Inflammatory macrophage (primary cell): ENCODE results near the gene RNF41.

Experiments
- DNase-seq, 2 donors: peaks; one replicate each; pipeline ENCODE4 v3.0.0-alpha.2; 2020 to 2022

Gene RNF41

GRCh38 chr12:56165369-56165768 lies 56.4 kb downstream of the RNF41 start:
- no peak for DNase-seq

- DNase-seq, result no peak
Observed at GRCh38 chr12:56164345-56164729, 57.4 kb downstream of the RNF41 start.

DNA sequence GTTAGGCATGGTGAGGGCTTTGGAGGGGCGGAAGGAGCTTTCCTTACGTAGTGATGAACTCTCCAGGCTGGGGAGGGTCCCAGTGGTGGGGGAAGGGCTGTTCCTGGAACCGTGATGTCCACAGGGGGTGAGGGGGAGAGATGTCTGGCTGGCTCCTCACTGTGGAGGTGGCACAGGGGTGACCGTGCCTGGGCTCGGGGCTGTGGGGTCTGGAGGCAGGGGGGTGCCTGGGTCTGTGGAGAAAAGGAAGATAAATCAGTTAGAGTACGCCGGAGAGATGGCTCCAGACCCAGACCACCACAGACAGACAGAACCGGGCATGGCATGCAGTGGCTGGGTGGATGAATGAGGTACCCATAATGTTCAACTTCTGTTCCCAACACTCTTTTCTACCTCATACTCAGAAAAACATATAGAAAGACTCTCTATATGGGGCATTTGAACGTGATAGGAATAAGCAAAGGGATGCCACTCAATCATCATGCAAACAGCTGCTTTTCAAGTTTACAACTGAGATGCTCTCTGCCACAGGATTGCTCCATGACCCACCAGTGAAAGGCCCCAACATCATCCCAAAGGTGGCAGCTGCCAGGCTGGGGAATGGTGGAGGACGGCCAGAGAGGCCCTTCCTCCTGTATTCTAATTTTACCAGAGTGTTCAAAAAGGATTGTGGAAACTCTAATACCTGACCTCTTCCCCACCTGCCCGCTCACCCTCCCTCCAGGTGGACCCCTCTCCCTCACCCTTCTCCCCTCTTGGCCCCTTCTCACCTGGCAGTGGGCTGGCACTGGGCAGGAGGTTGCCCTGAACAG lies 58.0 kb downstream of the RNF41 start:
- DNase-seq, result no peak

DNA sequence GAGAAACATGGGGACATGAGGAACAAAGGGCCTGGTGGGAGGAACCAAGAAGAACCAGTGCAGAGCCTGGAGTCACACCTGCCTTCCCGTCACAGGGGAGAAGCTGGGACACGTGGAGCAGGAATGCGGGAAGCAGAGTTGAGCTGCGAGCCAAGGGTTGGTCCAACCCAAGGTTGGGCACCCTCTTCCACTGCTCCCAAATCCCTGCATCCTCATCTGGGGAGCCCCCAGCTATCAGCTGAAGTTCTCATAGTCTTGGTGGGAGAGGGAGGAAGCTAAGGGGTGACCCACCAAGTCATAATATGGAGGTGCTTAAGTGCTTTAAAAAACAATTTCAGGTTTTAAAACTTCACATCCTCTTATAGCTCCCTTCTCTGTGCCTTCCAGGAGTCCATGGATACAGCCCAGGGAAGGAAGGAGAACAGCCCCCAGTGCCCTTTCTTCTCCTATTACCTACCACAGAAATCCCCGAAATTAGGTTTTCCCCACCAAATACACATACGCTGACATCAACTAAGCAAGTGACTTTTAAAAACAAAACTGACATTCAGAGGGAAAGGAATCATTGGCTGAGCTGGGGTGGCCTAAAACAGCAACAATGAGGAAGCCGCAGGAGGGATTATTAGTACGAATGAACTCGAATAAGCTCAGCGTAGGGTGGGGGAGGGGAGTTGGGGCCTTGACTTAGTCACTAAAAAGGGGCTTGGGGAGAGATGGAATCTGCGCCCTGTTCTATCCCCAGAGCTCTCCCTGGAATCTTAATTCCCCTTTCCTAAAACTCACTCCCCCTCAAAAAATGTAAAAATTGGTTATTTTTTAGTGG lies 59.0 kb downstream of the RNF41 start:
- DNase-seq, result no peak

- DNase-seq, result no peak
Observed at GRCh38 chr12:56161690-56162351, 59.9 kb downstream of the RNF41 start.

GRCh38 chr12:56160894-56161689 lies 60.6 kb downstream of the RNF41 start:
- no peak for DNase-seq

- peak in 1 of 2 donors; percentile 11 for DNase-seq
Observed at GRCh38 chr12:56160193-56160763, 61.4 kb downstream of the RNF41 start.

GRCh38 chr12:56159482-56160192 lies 62.1 kb downstream of the RNF41 start:
- DNase-seq, result peak in 1 of 2 donors; percentile 6

GRCh38 chr12:56158926-56159461 lies 62.7 kb downstream of the RNF41 start:
- peak; percentile 57 to 64 for DNase-seq

DNA sequence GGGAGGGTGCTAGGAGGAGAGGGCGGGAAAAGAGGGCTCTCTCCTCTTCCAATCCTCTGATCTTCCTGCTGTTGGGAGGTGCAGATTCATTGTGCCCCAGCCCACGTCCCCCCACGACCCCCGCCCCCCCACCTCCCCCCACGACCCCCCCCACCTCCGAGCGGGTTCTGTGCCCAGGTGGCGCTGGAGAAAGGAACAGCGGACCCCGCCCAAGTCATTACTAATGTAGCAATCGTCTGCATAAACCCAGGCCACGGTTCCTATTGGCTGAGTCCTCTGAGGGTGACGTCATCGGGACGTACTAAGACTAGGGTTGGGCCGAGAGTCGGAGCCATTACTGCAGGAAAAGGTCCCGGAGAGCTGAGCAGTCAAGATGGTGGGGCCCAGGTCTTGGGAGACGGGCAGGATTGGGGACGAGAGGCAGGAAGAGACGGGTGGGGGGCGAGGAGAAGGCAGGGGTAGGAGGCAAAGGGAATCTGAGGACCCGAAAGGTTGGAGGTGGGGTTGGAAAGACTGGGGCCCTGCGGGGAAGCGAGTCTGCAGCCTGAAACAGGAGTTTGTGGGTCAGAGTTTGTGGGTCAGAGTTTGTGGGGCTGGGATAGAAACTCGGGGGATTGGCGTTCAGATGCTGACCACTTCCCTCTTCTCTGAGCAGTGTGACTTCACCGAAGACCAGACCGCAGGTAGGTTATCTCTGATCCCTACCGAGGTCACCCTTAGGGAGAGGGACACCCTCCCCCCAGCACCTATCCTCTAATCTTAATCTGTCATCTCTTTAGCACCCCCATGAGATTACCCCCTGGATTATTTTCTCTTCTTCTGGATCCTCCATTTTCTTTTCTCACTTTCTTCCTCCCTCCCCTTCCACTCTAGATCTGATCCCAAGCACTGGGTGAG lies 63.4 kb downstream of the RNF41 start, which contains the start of gene MYL6:
TSS of gene MYL6 (plus strand) at position 331 of the 897 bp plus-strand sequence. CDS start at position 374, 43 bp downstream.
- peak; percentile 97 to 98 for DNase-seq

DNA sequence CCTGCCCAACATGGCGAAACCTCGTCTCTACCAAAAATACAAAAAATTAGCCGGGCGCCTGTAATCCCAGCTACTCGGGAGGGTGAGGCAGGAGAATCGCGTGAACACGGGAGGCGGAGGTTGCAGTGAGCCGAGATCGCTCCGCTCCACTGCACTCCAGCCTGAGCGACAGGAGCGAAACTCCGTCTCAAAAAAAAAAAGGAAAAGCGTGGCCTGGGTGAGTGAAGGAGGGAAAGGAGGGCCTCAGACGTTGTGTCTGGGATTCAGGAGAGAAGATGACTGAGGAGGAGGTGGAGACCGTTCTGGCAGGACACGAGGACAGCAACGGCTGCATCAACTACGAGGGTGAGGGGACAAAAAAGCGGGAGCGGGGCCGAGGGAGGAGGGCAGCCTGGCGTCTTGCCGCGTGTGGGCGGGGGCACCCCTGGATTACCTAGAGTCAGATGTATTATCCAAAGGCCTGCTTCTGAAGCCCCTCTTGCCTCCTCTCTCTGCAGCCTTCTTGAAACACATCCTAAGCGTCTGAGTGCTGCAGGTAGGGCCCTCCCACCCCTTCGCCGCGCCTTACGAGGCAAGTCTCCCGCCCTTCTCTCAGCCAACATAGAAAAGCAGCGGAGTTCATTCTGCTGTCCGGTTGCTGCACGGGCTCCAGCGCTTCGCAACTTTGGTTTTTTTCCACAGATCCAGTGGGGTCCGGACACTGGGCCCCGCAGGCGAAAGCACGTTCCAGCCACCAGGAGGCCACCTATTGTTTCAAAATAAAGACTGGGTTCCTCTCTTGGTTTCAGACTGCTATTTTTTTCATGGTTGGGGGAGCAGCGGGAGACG lies 64.3 kb downstream of the RNF41 start:
- DNase-seq, result peak; percentile 65 to 66

DNA sequence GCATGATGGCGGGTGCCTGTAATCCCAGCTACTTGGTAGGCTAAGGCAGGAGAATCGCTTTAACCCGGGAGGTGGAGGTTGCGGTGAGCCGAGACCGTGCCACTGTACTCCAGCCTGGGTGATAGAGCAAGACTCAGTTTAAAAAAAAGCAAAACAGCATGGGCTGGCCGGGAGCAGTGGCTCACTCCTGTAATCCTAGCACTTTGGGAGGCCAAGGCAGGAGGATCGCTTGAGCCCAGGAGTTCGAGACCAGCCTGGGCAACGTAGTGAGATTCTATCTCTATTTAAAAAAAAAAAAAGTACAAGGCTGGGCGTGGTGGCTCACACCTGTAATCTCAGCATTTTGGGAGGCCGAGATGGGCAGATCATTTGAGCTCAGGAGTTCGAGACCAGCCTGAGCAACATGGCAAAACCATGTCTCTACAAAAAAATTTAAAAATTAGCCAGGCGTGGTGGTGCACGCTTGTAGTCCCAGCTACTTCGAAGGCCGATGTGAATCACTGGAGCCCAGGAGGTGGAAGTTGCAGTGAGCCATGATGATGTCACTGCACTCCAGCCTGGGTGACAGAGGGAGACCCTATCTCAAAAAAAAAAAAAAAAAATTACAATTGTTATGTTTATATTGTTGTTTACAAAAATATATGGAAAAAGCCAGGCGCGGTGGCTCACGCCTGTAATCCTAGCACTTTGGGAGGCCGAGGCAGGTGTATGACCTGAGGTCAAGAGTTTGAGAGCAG lies 65.1 kb downstream of the RNF41 start:
- peak in 1 of 2 donors; percentile 5 for DNase-seq

DNA sequence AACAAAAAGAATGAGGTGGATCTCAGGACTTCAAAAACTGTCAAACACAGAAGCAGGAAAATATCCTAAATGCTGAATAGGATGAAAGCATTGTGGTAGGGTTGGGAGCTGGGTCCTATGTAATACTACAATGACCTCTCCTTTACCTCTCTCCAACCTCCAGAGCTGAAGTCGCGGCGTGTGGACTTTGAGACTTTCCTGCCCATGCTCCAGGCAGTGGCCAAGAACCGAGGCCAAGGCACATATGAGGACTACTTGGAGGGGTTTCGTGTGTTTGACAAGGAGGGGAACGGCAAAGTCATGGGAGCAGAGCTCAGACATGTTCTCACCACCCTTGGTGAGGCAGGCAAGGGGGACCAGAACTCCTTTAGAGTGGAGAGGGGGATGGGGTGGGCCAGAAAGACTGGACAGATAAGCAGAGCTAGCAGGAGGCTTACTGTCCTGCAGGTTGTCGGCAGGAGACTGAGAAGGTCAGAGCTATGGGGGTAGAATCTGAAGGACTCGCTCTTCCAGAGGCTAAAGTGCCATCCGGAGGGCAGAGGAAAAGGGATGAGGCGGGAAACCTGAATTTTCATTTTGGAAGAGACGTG lies 66.4 kb downstream of the RNF41 start:
- no peak for DNase-seq

DNA sequence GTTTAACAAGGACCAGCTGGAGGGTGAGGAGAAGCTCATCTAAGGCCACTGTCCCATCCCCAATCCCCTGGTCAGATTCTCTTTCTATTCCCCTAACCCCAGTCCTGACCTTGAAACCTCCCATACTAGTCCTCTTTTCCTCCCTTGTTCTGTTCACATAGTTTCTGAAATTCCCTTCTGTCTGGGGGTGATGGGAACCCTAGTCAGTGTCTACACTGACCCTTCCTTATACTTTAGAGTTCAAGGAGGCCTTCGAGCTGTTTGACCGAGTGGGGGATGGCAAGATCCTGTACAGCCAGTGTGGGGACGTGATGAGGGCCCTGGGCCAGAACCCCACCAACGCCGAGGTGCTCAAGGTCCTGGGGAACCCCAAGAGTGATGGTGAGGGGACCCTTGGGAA lies 66.9 kb downstream of the RNF41 start:
- DNase-seq, result no peak

DNA sequence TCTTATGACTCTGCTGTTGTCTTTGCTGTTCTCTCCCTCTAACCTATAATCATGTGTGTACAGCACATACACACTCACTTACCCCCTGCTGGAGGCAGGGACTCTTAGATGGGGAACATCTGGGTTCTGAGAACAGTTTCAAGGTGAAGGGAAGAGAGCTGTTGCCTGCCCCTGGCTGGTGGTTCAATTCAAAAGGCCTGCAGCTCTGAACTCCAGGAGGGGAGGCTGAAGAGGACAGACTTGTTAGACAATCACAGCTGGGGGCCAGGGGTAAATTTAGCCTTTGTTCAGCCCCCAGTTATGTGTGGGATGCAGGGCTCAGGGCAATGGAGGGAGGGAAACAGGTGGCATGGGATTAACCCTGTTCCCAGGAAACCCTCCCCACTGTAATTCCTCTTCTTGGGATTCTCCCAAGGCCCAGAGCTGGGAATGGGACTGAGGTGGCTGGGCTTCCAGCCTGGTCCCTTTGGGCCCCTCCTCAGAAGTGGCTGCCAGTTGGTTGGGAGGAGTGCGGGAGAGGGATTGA lies 67.4 kb downstream of the RNF41 start:
- DNase-seq, result no peak

- no peak for DNase-seq
Observed at GRCh38 chr12:56153678-56154065, 68.0 kb downstream of the RNF41 start.
